Kidney (tissue), 14 donors: ENCODE measurements around the gene NUDT3. TPM values are rescaled to one million over a fixed set of nuclear protein-coding genes. Genes with fewer than 3 reads are reported as not detected.

Source experiments
- DNase-seq, 5 donors: peaks; one replicate each; pipeline ENCODE4 v3.0.0-alpha.2; 2013 to 2020
- FAIRE-seq: peaks from 2 replicates; lab custom pipeline; 2012; peaks lifted over from hg19 to GRCh38; lab: Jason Lieb, UNC
- H3K27ac ChIP-seq, 2 donors: one replicate each; pipeline ENCODE4 v1.7.0; 2013; ENCODE audit warnings: low read depth in 2 of 2, low read length in 2 of 2, inconsistent platforms in 1 of 2
- H3K27me3 ChIP-seq: one replicate; pipeline ENCODE4 v1.7.1; 2013; ENCODE audit warnings: low read length, inconsistent platforms; ENCODE audit not compliant: control insufficient read depth, insufficient read depth
- H3K36me3 ChIP-seq, 3 donors: one replicate each; pipeline versions ENCODE4 v1.7.0 to v1.7.1; 2013; ENCODE audit warnings: low read length in 3 of 3, control low read depth in 1 of 3, inconsistent platforms in 1 of 3; ENCODE audit not compliant: insufficient read depth in 3 of 3, control insufficient read depth in 2 of 3
- H3K4me1 ChIP-seq, 3 donors: one replicate each; pipeline versions ENCODE4 v1.7.0 to v1.7.1; 2013; ENCODE audit warnings: low read length in 3 of 3, inconsistent platforms in 1 of 3, low read depth in 1 of 3; ENCODE audit not compliant: control insufficient read depth in 2 of 3, insufficient read depth in 2 of 3
- H3K4me3 ChIP-seq, 3 donors: one replicate each; pipeline versions ENCODE4 v1.7.0 to v1.8.1; 2013; ENCODE audit warnings: low read length in 3 of 3, control low read depth in 1 of 3, inconsistent platforms in 1 of 3
- H3K9ac ChIP-seq, 3 donors: one replicate each; pipeline versions ENCODE4 v1.7.0 to v1.7.1; 2013; ENCODE audit warnings: low read length in 3 of 3, control low read depth in 1 of 3, inconsistent platforms in 1 of 3
- H3K9me3 ChIP-seq, 3 donors: one replicate each; pipeline versions ENCODE4 v1.7.0 to v1.7.1; 2013; ENCODE audit warnings: low read length in 3 of 3, control low read depth in 1 of 3, inconsistent platforms in 1 of 3; ENCODE audit not compliant: control insufficient read depth in 2 of 3, insufficient read depth in 1 of 3
- CTCF ChIP-seq: IDR thresholded peaks from 3 replicates; pipeline ENCODE4 v1.5.1; 2012; ENCODE audit warnings: mild to moderate bottlenecking, moderate library complexity, borderline replicate concordance; ENCODE audit not compliant: insufficient read depth; ENCODE audit errors: extremely low read depth
- intact Hi-C: fragments of 100-400 bp; cut with DNase I; formaldehyde crosslinking; loops from one replicate; pipeline ENCODE4 v1.11.1; 2022
- polyA plus RNA-seq: library from polyadenylated mRNA; stranded (reverse); fragments of 350-450 nt; fragmentation: Illumina TruSeq; extraction: RNeasy Lipid Tissue Mini Kit (QIAGEN cat#74804); gene quantifications from one replicate; pipeline ENCODE4 v1.2.3, GENCODE V29; 2014; ENCODE audit warnings: low read depth, low replicate concordance; ENCODE audit not compliant: insufficient read depth
- total RNA-seq: library from RNA; stranded (reverse); fragmentation: NEBNext Ultra II Directional; extraction: Animal tissue kit (Norgen Biotek cat#: 25700); gene quantifications from one replicate; pipeline ENCODE4 v1.2.1, GENCODE V29; 2021
- donor health status: control.
- donor health status: control.
- donor health status: control.
- donor health status: control.
- donor health status: control.
- donor health status: DM: yes; HTN: yes; CAD: no.
- donor health status: Normal renal cell carcinoma (clear cell type).

Gene NUDT3
- total and polyA plus RNA-seq, 2 donors from 2014 or later: 17.7 to 53.8 TPM

- Histone ChIP-seq H3K4me3 (no peak overlapping the region), H3K36me3 (peaks cover 8 to 39% (median 25%) of the 10 kb centered on the region in 3 donors), H3K9me3 (no peaks in the 10 kb centered on the region), H3K27me3 (no peaks in the 10 kb centered on the region), H3K27ac (no peak overlapping the region), H3K9ac (no peak overlapping the region), H3K4me1 (peaks cover 0 to 5% (median 5%) of the 10 kb centered on the region in 3 donors)
- DNase-seq (no peak), FAIRE-seq (no peak)
- no peak for TF ChIP-seq CTCF
- intact Hi-C loops: loop anchor here (10.0 kb wide), 1 partner anchor 172 kb away; the partner anchor contains the start of gene SMIM29
Measured at GRCh38 chr6:34416877-34417371, 24.5 kb upstream of the NUDT3 start.

- peak; percentile 82 for TF ChIP-seq CTCF
- H3K4me3 ChIP-seq: no peak overlapping the region
- H3K27ac ChIP-seq: peak overlapping the region; percentile 68 to 73
- H3K36me3 ChIP-seq: peaks cover 5 to 26% (median 20%) of the 10 kb centered on the region in 3 donors
- H3K27me3 ChIP-seq: no peaks in the 10 kb centered on the region
- FAIRE-seq (peak; percentile 94), DNase-seq (peak in 2 of 5 donors; percentile 41 to 70)
- peaks cover 0 to 5% (median 5%) of the 10 kb centered on the region in 3 donors for H3K4me1 ChIP-seq
- no peaks in the 10 kb centered on the region for H3K9me3 ChIP-seq
- peak overlapping the region in 1 of 3 donors; percentile 54 for H3K9ac ChIP-seq
- intact Hi-C loops: loop anchor here (10.0 kb wide), 1 partner anchor 170 kb away; the partner anchor contains the start of gene SMIM29
Measured at GRCh38 chr6:34414999-34415858, 22.8 kb upstream of the NUDT3 start.

- H3K9ac ChIP-seq: peak overlapping the region in 1 of 3 donors; percentile 25
- FAIRE-seq (no peak), DNase-seq (no peak)
- TF ChIP-seq CTCF: no peak
- H3K4me1 ChIP-seq: peaks cover 0 to 5% (median 5%) of the 10 kb centered on the region in 3 donors
- H3K4me3 ChIP-seq: no peak overlapping the region
- H3K9me3 ChIP-seq: no peaks in the 10 kb centered on the region
- peaks cover 5 to 13% (median 10%) of the 10 kb centered on the region in 3 donors for H3K36me3 ChIP-seq
- H3K27me3 ChIP-seq: no peaks in the 10 kb centered on the region
- H3K27ac ChIP-seq: no peak overlapping the region
- intact Hi-C loops: loop anchor here (10.0 kb wide), 1 partner anchor 168 kb away; the partner anchor contains the start of gene SMIM29
Measured at GRCh38 chr6:34412643-34413214, 20.3 kb upstream of the NUDT3 start.
